ENCODE measurements around the gene TUBA3C.
A peak's percentile ranks its signal among the peaks of the same experiment; 100 is the strongest.

Gene TUBA3C

DNA sequence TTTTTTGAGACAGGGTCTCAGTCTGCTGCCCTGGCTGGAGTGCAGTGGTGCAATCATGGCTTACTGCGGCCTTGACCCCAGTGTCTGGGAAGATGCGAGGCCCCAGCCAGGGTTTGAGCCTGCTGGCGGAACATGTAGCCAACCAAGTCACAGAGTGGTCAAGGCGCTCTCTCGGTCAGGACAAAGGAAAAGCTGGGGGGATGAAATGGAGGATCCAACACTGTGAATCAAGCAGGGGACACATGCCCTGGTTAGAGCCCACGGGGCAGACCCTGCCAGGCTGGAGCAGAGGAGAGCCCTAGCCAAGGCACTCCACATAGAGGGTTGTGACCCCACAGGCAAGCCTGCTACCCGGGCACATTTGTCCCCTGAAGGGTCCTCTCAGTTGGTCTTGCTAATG lies 10.1 kb downstream of the TUBA3C start:
- intact Hi-C loops (cut with DNase I): no loop called here
- DNase-seq: no peak

DNA sequence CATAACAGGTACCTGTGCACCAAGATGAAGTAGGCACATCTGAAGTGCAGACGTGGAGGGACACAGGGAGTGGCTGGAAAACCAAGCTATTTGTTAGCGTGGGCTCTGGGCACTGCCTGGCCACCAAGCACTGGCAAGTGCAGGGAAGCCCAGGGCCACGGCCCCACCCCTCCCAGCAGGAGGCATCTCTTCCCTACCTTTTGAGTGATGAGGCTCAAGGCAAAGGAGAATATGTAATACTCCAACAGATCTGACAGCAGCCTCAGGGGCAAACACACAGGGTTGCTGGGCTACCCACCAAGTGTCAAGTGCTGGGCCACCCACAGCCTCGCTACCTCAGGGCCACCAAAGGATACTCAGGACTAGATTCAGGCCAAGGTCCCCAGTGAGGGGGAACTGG lies 11.6 kb downstream of the TUBA3C start:
- DNase-seq: no peak
- intact Hi-C loops (cut with DNase I): no loop called here

DNA sequence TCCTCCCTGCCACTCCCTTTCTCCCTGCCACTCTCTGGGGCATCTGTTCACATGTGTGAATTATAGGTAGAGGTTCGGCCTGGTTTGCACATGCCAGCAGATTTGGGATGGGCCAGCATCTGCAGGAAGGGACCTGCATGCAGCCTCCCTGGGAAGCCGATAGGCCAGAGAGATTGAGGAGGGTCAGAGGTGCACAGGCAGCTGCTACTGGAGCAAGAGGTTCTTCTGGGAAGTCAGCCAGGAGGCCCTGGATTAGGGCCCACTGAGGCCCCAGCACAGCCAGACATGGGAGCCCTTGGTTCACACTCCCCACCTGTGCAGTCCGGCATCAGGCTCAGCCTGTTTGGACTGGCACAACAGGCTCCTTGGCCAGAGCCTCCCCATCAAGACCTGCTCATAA lies 12.1 kb downstream of the TUBA3C start:
- no peak for DNase-seq
- intact Hi-C loops (cut with DNase I): no loop called here

DNA sequence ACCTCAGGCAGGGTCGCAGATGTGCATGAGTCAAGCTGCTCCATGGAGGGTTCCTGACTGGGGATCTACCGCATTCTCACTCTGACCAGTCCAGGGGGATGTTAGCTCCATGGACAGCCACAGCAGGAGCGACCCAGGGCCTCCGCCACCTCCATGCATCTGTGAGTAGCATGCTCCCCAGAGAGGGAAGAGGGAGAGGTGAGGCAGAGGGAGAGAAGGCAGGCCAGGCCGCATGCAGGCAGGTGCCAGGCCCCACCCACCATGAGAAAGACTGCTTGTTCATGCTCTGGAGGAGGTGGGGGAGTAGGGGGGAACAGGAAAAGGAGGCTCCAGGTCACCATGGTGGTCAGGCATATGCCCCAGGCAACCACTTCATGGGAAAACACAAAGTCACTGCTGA lies 20.3 kb downstream of the TUBA3C start:
- intact Hi-C loops (cut with DNase I): no loop called here
- peak in 2 of 42 donors; percentile 5 to 28 for DNase-seq

DNA sequence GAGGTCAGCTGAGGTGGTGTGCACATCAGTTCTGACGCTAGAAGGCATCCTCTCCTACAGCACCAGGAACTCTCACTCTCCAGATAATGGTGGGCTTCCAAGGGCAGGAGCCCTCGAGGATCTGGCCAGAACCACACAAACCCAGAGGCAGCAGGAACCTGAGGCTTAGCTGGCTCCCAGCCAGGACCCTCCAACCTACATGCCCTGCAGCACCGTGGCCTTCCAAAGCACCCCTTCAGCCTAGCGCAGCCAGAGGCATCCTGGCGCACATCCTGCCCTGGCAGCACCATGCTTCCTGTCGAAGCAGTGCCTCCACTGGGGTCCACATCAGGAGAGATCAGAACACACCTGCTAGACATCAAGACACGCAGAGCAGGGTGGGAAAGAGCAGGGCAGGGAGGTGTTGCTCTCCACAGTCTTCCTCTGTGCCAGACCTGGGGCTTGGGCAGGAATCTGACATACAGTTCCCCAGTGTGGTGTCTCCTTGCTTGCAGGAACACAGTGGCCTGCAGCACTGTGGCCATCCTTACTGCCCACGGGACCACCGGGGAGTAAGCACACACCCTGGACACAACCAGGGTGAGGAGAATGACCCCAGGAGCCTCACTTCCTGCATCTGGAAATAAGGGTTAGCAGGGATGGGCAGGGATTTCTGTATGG lies 21.7 kb downstream of the TUBA3C start:
- intact Hi-C loops (cut with DNase I): no loop called here
- peak in 2 of 42 donors; percentile 34 for DNase-seq

DNA sequence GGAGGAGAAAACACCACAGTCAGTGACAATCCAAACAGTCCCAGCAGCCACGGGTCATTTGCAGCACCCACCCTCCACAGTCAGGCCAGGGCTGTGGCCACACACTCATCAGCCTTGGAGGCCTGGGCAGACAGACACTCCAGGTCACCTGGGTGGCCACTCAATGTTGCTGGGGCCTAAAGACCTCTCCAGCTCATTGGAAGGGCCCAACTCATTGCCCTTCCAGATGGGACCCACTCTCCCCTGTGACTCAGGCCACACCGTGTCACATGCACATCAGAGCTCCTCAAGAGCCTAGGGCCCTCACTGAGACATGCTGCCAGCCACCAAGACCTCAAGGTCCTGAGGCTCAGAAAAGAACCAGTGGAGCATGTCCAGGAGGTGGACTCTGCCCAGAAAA lies 22.4 kb downstream of the TUBA3C start:
- intact Hi-C loops (cut with DNase I): no loop called here
- peak in 2 of 42 donors; percentile 8 to 16 for DNase-seq

DNA sequence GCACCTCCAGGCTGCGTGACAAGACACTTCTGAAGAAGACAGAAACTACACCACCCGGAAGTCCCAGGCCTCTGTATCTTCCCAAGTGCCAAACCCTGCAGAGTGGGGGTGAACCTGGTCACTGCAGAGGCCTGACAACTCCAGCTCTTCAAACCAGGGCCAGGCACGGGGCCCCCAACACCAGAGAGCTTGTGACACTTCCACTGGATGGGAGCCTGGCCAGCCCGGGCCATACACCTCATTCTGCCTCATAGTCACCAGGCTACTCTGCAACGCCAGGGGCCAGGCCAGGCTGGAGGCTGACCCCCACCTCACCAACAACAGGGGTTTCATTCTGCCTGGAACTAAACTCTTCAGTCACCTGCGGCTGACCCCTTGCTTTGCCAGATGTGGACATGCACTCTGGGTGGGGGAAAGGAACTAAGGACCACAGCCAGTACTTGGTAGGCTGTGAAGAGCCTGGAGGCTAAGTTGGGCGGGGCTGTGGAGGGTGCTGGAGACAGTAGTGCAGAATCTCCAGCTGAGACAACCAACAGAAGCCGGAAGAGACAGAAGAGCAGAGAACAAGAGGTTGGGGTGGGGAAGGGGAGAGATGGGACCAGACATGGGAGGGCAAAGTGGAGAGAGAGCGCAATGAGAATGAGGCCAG lies 23.0 kb downstream of the TUBA3C start:
- DNase-seq: peak in 2 of 42 donors; percentile 28 to 31
- intact Hi-C loops (cut with DNase I): no loop called here

DNA sequence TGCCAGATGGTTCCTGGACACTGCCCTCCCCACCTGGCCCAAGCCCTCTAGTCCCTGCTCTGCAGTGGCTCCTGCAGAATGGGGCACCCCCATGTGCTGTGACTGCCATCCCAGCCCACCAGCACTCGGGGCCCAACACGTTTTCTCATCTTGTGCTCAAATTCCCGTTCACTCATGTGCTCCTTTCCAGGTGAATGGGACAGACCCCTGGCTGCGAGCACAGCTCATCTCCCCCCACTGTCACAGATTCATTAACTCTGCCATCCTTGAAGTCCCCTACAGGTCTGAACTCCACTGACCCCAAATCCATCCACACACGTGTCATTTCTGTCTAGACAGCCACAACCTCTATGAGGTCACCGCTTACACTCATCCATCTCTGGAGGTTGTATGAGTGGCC lies 23.6 kb downstream of the TUBA3C start:
- intact Hi-C loops (cut with DNase I): no loop called here

DNA sequence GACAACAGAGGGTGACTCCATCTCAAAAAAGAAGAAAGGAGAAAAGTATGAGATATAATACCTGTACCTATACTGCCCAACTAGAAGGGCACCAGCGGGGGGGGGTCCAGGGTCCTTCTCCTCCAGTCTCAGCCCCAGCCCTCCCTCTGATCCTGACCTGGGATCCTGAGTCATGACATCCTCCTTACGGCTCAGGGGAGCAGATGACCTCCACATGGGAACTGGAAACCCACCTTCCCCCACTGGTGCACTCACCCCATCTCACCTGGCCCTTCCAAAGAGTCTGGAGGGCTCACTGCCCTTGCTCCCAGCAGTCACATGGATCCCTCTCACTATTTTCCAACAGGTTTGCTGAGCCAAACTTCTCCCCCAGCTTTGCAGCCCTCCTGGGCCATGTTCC lies 24.2 kb downstream of the TUBA3C start:
- intact Hi-C loops (cut with DNase I): no loop called here

More for the DNA sequence above, 23.6 kb downstream of the TUBA3C start:
- peak in 2 of 42 donors; percentile 20 to 29 for DNase-seq

DNA sequence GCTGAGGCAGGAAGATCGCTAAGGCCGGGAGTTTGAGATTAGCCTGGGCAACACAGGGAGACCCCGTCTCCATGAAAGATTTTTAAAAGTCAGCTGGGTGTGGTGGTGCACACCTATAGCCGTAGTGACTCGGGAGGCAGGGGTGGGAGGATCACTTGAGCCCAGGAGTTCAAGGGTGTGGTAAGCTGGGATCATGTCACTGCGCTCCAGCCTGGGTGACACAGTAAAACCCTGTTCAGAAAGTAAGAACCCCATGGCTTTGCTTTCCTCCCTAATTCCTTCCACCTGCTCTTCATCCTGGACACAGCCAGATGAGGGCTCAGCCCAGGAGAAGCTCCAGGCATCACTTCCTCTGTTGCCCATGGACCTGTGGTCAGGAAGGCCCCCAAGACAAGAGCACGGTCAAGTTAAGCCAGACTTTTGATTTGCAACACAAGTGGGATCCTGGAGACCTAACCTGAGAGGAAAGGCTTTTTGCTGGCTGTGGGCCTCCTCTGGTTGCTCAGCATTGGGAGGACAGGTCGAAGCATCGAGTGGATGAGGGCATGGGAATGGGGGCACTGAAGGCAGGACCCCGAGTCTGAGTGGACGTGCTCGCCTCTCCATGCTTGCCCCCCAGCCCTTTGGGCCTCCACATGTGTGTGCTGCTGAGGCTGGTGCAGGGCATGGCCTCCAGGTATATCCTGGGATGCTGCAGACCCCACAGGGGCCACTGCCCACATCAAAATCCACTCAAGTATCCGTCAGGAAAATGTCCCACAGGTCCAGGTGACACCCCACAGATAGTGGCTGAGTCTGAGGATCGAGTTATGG lies 25.4 kb downstream of the TUBA3C start:
- intact Hi-C loops (cut with DNase I): no loop called here
- DNase-seq: peak in 1 of 42 donors; percentile 37

More for the DNA sequence above, 24.2 kb downstream of the TUBA3C start:
- DNase-seq: peak in 2 of 42 donors; percentile 12 to 16

DNA sequence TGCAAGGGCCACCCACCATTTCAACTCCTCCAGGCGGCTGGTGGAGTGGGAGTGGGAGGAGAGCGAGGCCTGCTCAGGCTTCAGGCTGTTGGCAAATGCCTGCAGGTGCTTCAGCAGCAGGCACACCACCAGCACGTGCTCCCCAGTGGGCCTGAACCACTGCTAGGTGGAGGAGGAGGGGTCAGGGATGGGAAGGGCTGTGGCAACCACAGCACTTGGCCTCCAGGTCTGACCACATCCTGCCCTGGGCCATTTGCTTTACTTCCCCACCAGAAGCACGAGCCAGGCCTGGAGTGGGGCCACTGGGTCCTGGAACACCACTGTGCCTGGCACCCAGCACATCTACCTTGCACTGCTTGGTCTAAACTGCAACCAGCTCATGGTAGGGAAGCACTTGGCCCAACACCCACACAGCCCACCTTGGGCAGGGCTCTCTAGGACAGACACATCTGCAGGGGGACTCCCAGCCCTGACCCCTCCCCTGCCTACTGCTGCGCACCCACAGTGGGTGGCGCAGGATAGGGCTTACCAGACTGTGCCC lies 26.2 kb downstream of the TUBA3C start:
- peak in 5 of 42 donors; percentile 5 to 51 (median 21) for DNase-seq
- intact Hi-C loops (cut with DNase I): no loop called here

DNA sequence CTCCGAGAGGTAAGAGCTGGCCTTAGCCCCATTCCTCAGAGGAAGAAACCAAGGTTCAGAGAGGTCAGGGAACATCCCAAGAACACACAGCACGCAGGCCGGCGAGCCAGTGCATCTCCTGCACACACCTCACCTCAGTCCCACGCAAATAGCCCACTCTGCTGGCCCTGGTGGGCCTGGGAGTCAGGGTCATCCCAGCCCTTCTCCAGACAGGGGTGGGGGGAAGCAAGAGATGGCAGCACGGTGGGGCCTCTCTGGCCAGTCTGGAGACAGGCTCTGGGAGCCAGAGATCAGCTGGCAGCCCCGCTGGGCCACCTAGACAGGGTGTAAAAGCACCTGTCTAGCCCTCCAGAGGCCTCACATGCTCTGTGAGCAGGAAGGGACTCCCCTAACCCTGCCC lies 26.8 kb downstream of the TUBA3C start:
- DNase-seq: no peak
- intact Hi-C loops (cut with DNase I): no loop called here

DNA sequence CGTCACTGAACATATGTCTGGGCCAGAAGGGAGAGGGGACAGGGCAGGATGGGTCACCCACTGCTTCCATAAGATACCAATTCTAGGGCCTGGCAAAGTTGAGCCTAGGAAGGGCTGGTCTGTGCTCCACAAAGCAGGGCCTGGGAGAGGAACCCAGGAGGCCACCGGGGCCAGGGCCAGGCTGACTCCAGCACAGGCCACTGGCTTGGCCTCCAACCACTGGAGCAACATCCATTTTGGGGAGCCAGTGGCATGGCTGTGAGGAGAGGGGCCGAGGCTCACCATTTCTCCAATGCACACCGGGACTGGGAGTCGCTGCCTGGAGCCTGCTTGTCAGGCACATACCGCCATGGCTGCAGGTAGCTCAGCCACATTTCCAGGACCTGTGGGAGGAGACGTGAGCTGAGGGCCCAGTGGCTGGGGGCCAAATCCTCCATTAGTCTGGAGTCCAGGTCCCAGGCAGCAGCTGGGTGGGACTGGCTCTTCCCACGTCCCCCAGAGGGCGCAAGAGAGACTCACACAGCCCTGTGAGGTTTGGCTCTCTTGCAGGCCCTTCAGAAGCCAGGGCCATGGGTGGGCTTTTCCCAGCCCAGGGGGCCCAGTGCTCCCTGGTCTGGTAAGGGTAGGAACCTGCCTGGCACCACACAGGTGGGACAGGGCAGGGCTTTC lies 27.7 kb downstream of the TUBA3C start:
- peak in 4 of 42 donors; percentile 21 to 36 (median 32) for DNase-seq
- intact Hi-C loops (cut with DNase I): no loop called here

DNA sequence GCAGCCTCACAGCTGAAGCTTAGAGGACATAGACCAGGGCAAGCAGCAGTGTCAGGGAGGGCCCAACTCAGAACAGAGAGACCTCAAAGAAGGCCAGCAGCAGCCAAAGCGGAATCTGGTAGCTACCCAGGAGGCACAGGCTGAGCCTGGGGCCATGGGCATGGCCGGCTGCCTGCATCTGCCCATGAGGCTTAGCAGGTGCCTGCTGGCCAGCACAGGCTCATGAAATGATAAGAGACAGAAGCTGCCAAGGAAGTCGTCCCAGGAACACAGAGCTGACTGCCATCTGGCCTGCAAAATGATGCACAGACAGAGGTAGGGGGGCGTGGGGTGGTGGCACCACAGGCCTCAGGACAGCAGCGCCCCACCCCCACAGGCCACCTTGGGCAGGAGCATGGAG lies 29.2 kb downstream of the TUBA3C start:
- no peak for DNase-seq

DNA sequence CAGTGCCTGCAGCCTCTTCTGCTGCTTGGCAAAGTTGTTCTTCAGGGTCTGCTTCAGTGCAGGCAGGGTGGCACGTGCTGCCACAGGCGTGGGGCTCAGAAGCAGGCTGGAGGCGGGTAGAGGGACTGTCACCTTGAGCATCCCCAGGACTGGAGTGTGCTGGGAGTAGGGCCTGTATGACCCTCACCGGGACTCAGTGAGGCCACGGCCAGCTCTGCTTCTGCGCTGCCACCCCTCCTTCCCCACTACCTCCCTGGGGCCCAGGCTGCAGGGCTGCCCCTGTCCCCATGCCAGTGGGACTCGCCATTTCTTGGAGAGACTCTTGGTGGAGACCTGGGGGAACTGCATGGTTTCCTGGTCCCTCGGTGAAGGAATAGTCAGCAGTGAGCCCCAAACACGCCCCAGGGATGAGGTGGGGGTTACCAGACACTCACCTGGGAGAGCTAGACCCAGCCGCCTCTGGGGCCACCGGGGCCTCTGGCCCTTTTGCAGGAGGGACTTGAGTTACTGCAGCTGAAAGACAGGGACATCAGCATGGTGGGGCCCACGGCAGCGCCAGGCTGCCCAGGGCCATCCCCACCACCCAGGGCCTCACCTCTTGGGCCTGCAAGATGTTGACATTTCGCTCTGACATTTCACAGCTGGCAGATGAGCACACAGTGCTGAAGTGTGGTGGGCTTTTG lies 29.9 kb downstream of the TUBA3C start:
- intact Hi-C loops (cut with DNase I): no loop called here
- no peak for DNase-seq

More for the DNA sequence above, 29.2 kb downstream of the TUBA3C start:
- intact Hi-C loops (cut with DNase I): no loop called here

DNA sequence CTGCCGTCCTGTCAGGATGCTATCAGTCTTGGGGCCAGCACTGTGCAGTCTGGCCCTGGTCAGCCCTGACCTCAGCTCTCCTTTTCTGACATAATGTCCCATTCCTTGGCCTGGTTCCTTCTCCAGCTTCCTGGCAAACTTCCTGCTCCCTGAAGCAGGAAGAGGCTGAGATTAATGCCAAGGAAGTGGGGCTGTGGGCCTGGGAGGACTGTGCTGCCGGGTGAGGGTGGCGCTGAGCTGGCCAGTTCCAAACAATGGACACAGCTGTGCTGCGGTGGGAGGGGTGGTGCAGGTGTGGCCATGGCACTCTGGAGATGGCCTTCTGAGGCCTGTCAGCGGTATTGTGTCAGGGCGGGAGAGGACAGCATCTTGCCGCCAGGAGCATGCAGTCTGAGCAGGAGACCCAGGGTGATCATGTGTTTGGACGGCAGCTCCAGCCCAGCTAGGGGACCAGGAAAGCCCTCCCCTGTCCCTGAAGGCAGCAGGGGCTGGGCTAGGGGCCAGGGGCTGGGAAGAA lies 30.9 kb downstream of the TUBA3C start:
- intact Hi-C loops (cut with DNase I): no loop called here
- peak in 1 of 42 donors; percentile 17 for DNase-seq

DNA sequence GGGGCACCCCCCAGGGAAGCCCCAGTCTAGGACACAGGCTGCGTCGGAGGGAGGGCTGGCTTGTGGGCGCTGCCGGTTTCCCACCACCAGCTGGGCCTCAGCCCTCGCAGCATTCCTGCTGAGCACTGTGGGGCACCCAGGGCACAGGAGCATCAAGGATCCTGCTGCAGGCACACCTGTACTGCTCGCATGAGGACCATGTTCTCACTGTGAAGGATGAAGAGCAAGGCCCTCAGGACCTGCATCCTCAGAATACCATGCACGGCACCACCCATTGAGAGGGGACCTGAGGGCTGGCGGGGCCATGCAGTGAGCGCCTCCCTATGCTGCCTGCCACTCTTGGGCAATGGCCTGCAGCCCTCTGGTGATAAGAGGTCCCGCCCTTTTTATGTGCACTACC lies 31.4 kb downstream of the TUBA3C start:
- intact Hi-C loops (cut with DNase I): no loop called here
- peak in 1 of 42 donors; percentile 29 for DNase-seq

DNA sequence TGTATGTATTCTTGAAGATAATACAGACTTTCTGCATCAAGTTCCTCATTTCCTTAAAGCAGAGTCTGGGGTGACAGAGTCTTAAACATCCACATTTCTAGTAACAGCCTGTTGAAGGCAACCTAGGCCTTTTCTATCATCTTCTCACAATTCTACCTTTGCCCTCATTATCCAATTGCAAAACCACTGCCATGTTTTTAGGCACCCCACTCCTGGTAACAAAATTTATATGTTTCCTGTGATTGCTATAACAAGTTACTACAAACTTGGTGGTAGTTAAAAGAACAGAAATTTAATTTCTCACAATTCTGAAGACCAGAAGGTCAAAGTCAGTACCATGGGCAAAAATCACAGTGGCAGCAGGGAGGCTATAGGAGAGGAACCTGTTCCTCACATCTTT lies 33.1 kb downstream of the TUBA3C start:
- intact Hi-C loops (cut with DNase I): no loop called here
- DNase-seq: no peak

Data from head of caudate nucleus (tissue), 42 donors.